GM19468 (cell line): ENCODE measurements around the gene TMEM205.
"Not testable (repeated sequence)": the region's sequence is repeated elsewhere in the genome, so short reads cannot be mapped to it uniquely, and the experiment has no call there.

Experiments used
- ATAC-seq: cut with Tn5 transposase; IDR thresholded peaks from one replicate; pipeline ENCODE4 v1.9.1; 2021; ENCODE audit warnings: mild to moderate bottlenecking, moderate library complexity, moderate number of reproducible peaks; ENCODE audit not compliant: unreplicated experiment; ENCODE audit errors: extremely low read depth

TMEM205 gene

DNA sequence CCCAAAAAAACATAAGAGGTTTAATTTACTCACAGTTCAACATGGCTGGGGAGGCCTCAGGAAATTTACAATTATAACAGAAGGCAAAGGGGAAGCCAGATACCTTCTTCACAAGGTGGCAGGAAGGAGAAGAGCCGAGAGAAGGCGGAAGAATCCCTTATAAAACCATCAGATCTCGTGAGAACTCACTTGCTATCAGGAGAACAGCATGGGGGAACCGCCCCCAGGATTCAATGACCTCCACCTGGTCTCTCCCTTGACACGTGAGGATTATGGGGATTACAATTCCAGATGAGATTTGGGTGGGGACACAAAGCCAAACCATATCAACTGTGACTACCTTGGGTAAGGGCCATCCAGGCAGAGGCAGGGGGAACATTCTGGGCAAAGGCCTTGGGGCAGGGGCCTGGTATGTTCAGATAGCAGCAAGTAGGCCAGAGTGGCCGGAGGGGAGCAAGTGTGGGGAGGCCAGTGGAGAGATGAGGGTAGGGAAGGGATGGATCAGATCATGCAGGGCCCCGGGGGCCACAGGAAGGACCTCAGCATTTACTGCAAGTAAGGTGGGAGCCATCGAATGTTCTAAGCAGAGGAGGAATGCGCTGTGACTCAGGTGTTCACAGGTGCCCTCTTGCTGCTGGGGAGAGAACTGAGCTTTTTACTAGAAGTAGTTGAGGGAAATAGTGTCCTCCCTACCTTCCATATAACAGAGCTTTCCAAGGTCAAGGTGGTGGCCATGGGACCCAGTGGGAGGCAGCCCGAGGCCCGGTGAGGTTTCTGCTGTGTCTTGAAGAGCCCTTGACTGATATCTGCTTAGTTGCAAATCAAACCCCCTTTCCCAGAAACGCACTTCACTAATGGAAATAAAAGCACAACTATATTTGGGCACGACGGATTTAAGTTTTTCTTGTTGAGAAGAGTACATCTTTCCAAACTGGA, 24.6 kb downstream of the TMEM205 start:
- no peak for ATAC-seq

DNA sequence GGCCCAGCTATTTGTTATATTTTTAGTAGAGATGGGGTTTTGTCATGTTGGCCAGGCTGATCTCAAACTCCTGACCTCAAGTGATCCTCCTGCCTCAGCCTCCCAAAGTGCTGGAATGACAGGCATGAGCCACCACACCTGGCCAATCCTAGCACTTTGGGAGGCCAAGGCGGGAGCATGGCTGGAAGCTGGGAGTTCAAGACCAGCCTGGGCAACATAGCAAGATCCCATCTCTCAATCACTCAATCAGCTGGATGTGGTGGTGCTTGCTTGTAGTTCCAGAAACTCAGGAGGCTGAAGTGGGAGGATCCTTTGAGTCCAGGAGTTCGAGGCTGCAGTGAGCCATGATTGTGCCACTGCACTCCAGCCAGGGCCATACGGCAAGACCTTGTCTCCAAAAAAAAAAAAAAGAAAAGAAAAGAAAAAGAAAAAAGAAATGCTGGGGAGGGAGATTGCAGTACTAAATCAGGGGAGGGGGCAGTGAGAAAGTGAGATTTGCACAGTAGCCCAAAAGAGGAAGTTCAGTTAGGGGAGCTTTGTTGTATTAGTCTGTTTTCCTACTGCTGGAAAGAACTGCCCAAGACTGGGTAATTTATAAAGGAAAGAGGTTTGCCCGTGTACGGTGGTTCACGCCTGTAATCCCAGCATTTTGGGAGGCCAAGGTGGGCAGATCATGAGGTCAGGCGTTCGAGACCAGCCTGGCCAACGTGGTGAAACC, 25.6 kb downstream of the TMEM205 start:
- not testable (repeated sequence) for ATAC-seq

GRCh38 chr19:11306337-11306736, 39.7 kb downstream of the TMEM205 start:
- no peak for ATAC-seq

DNA sequence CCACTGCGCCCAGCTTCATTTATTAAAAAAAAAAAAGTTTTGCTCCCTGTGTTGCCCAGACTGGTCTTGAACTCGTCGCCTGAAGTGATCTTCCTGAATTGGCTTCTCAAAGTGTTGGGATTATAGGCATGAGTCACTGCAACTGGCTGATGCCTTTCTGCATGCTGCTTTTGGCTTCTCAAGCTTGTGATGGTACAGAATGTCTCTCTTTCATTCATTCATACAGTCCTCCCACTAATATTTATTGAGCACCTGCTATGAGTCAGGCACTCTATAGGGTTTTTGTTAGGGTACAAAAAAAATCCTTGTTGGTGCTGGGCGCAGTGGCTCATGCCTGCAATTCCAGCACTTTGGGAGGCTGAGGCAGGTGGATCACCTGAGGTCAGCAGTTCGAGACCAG, 41.1 kb downstream of the TMEM205 start:
- no peak for ATAC-seq

GRCh38 chr19:11300811-11301120, 45.3 kb downstream of the TMEM205 start:
- no peak for ATAC-seq

GRCh38 chr19:11299946-11300810, 45.9 kb downstream of the TMEM205 start:
- no peak for ATAC-seq

- no peak for ATAC-seq
Observed at GRCh38 chr19:11296264-11296663, 49.8 kb downstream of the TMEM205 start.

- no peak for ATAC-seq
Observed at GRCh38 chr19:11295665-11296245, 50.3 kb downstream of the TMEM205 start, which contains the start of gene TSPAN16. TSPAN16 (plus strand) TSS chr19:11296160; CDS start chr19:11296298, 138 bp downstream.

DNA sequence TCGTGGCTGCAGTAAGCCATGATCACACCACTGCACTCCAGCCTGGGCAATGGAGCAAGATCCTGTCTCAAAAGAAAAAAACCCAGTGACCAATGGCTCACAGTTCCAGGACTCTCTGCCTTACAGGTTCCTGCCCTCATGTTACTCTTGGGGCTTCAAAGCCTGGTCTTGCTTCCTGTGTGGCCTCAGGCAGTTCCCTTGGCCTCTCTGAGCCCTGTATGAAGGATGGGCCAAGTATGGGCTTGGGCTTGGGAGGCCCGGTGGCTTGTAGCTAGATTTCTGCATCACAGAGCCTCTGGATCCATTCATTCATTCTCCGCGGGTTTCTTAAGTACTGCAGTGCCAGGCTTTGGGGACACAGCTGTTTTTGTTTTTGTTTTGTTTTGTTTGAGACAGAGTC, 50.9 kb downstream of the TMEM205 start:
- no peak for ATAC-seq

DNA sequence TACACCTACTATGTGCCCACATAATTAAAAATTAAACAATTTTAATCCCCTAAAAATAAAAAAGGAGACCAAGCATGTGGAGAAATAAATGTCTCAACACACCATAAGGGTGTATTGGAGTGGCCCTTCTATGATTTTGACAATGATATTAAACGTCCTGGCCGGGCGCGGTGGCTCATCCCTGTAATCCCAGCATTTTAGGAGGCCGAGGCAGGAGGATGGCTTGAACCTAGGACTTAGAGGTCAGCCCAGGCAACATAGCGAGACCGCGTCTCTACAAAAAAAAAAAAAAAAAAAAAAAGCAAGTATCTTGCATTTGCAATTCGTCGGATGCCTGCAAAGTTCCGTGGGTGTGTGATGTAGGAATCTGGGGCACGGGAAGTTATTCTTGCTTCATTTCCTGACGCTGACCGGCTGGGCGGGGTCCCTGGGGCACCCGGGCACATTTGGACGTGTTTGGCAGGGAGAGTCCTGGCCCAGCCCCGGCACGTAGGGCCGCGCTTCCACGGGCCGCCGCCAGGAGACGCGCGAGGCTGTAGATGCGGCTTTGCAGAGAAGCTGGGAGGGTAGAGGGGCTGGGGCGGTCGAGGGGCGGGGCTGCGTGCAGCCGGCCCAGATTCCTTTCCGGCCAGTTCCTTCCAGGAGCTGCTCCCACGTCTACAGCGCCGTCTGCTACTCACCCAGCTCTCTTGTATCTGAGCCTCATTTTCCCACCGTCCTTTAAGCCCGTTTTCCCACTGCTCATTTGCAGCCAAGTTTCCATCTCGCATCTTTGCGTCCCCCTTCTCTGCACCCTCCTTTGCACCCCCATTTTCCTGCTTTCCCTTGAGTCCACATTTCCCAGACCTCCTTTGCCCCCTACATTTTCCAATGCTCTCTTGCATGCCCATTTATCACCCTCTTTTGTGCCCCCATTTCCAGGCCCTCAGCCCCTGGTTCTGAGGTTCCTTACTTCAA, 52.4 kb downstream of the TMEM205 start:
- no peak for ATAC-seq
